Measurements from ENCODE around the gene CYP2W1.

The CYP2W1 gene

GRCh38 chr7:969403-969802 is 13.6 kb upstream of the CYP2W1 start:
- Histone ChIP-seq H3F3A (ENCODE audit: insufficient read depth, low read length) (peaks cover 10% of the 10 kb centered on the region), H3K9me2 (replicated peaks; ENCODE audit: insufficient read depth, low read length) (no peaks in the 10 kb centered on the region), H3K9me3 (replicated peaks; ENCODE audit: insufficient read depth, low read length) (no peaks in the 10 kb centered on the region), H3K79me2 (ENCODE audit: low read length) (peaks cover 42% of the 10 kb centered on the region), H4K20me1 (ENCODE audit: insufficient read depth, low read length) (peaks cover 6% of the 10 kb centered on the region; the same call in 1 of the 2 replicates), H3K4me3 (ENCODE audit: low read length) (no peak overlapping the region), H3K4me2 (ENCODE audit: low read depth, low read length) (no peak overlapping the region), H3K36me3 (replicated peaks; ENCODE audit: insufficient read depth, low read length) (peaks cover 15% of the 10 kb centered on the region; the same call in 1 of the 2 replicates), H3K9ac (ENCODE audit: low read length) (no peak overlapping the region), H2AFZ (ENCODE audit: low read length) (no peak overlapping the region), H3K27me3 (replicated peaks; ENCODE audit: insufficient read depth, low read length) (no peaks in the 10 kb centered on the region), H3K27ac (ENCODE audit: low read length) (no peak overlapping the region), H3K4me1 (ENCODE audit: low read length) (peaks cover 11% of the 10 kb centered on the region)
- DNase-seq = no peak
- TF ChIP-seq EZH2 (optimal IDR thresholded peaks at IDR 0.05; ENCODE audit: low read depth, low read length) = no peak
- TF ChIP-seq, protein P1, sequence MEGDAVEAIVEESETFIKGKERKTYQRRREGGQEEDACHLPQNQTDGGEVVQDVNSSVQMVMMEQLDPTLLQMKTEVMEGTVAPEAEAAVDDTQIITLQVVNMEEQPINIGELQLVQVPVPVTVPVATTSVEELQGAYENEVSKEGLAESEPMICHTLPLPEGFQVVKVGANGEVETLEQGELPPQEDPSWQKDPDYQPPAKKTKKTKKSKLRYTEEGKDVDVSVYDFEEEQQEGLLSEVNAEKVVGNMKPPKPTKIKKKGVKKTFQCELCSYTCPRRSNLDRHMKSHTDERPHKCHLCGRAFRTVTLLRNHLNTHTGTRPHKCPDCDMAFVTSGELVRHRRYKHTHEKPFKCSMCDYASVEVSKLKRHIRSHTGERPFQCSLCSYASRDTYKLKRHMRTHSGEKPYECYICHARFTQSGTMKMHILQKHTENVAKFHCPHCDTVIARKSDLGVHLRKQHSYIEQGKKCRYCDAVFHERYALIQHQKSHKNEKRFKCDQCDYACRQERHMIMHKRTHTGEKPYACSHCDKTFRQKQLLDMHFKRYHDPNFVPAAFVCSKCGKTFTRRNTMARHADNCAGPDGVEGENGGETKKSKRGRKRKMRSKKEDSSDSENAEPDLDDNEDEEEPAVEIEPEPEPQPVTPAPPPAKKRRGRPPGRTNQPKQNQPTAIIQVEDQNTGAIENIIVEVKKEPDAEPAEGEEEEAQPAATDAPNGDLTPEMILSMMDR (IDR thresholded peaks at IDR 0.05; ENCODE audit: low read length) = no peak
- TF ChIP-seq EZH2phosphoT487 (IDR thresholded peaks at IDR 0.05; ENCODE audit: low read length) = no peak

- no peak overlapping the region for H3K4me3 ChIP-seq (ENCODE audit: low read length)
- peaks cover 15% of the 10 kb centered on the region; the same call in 1 of the 2 replicates for H3K36me3 ChIP-seq (replicated peaks; ENCODE audit: insufficient read depth, low read length)
- H3K4me2 ChIP-seq (ENCODE audit: low read depth, low read length) = no peak overlapping the region
- 0 out of 2 replicates have a peak, but pooled peaks cover 5% of the 10 kb centered on the region for H3K4me1 ChIP-seq (ENCODE audit: low read length)
- no peak overlapping the region for H3K27ac ChIP-seq (ENCODE audit: low read length)
- no peak for DNase-seq
- no peak for TF ChIP-seq EZH2 (optimal IDR thresholded peaks at IDR 0.05; ENCODE audit: low read depth, low read length)
- TF ChIP-seq, protein P1 (IDR thresholded peaks at IDR 0.05; ENCODE audit: low read length) = no peak
- no peak for TF ChIP-seq EZH2phosphoT487 (IDR thresholded peaks at IDR 0.05; ENCODE audit: low read length)
- H4K20me1 ChIP-seq (ENCODE audit: insufficient read depth, low read length) = peaks cover 6% of the 10 kb centered on the region; the same call in 1 of the 2 replicates
- no peaks in the 10 kb centered on the region for H3K27me3 ChIP-seq (replicated peaks; ENCODE audit: insufficient read depth, low read length)
- no peak overlapping the region for H3K9ac ChIP-seq (ENCODE audit: low read length)
- H2AFZ ChIP-seq (ENCODE audit: low read length) = no peak overlapping the region
- no peaks in the 10 kb centered on the region for H3K9me3 ChIP-seq (replicated peaks; ENCODE audit: insufficient read depth, low read length)
- H3F3A ChIP-seq (ENCODE audit: insufficient read depth, low read length) = peaks cover 8% of the 10 kb centered on the region
- H3K9me2 ChIP-seq (replicated peaks; ENCODE audit: insufficient read depth, low read length) = no peaks in the 10 kb centered on the region
- peaks cover 52% of the 10 kb centered on the region for H3K79me2 ChIP-seq (ENCODE audit: low read length)
These were observed 12.2 kb upstream of the CYP2W1 start for GRCh38 chr7:970744-971143.

DNA sequence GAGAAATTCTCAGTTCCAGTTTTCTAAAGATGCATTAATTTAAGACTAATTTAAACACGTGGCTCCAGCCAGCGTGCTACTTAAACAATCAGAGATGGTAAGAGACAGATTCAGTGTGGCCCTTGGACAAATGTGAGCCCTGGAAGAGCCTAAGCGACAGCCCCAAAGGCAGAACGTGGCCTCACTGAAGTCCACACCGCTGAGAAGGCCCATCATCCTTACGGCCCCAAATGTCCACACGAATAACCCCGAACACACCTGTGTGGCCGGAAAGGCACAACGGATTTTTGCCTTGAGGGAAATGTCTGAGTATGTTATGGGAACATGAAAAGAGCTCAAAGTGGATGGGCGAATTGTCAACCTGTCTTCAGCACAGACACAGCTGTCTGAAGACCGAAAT is 10.9 kb upstream of the CYP2W1 start:
- no peak overlapping the region for H2AFZ ChIP-seq (ENCODE audit: low read length)
- no peak overlapping the region for H3K4me3 ChIP-seq (ENCODE audit: low read length)
- H3K9me3 ChIP-seq (replicated peaks; ENCODE audit: insufficient read depth, low read length) = no peaks in the 10 kb centered on the region
- H3K79me2 ChIP-seq (ENCODE audit: low read length) = peaks cover 52% of the 10 kb centered on the region
- peaks cover 5% of the 10 kb centered on the region; the same call in 1 of the 2 replicates for H3F3A ChIP-seq (ENCODE audit: insufficient read depth, low read length)
- no peak overlapping the region for H3K27ac ChIP-seq (ENCODE audit: low read length)
- peaks cover 15% of the 10 kb centered on the region; the same call in 1 of the 2 replicates for H3K36me3 ChIP-seq (replicated peaks; ENCODE audit: insufficient read depth, low read length)
- H3K9ac ChIP-seq (ENCODE audit: low read length) = no peak overlapping the region
- peaks cover 2% of the 10 kb centered on the region; the same call in 1 of the 2 replicates for H3K27me3 ChIP-seq (replicated peaks; ENCODE audit: insufficient read depth, low read length)
- no peaks in the 10 kb centered on the region for H3K4me1 ChIP-seq (ENCODE audit: low read length)
- TF ChIP-seq EZH2phosphoT487 (IDR thresholded peaks at IDR 0.05; ENCODE audit: low read length) = no peak
- TF ChIP-seq, protein P1 (IDR thresholded peaks at IDR 0.05; ENCODE audit: low read length) = no peak
- DNase-seq = no peak
- peaks cover 6% of the 10 kb centered on the region; the same call in 1 of the 2 replicates for H4K20me1 ChIP-seq (ENCODE audit: insufficient read depth, low read length)
- no peak overlapping the region for H3K4me2 ChIP-seq (ENCODE audit: low read depth, low read length)
- no peaks in the 10 kb centered on the region for H3K9me2 ChIP-seq (replicated peaks; ENCODE audit: insufficient read depth, low read length)
